ENCODE data around the gene CHCHD3. TPM values are rescaled to one million over a fixed set of nuclear protein-coding genes. Genes with fewer than 3 reads are reported as not detected.

CHCHD3 gene
- polyA plus RNA-seq, 3 donors: 30.5 to 56.7 (median 48.8) TPM

GRCh38 chr7:132956556-132956955, 125.3 kb downstream of the CHCHD3 start:
- 100% methylated on average over 1 of the region's 2 CpGs for WGBS (ENCODE audit: insufficient coverage)
- Histone ChIP-seq H3K4me1 (ENCODE audit: control insufficient read depth in 1 of 2, insufficient read depth in 2 of 2, low read length in 2 of 2) (no peaks in the 10 kb centered on the region), H3K79me2 (ENCODE audit: insufficient read depth, low read length) (no peaks in the 10 kb centered on the region), H3K4me3 (replicated peaks in 1 of 3; ENCODE audit: low read depth in 2 of 3, low read length in 3 of 3) (no peak overlapping the region), H3K27me3 (ENCODE audit: control insufficient read depth in 2 of 2, insufficient read depth in 2 of 2, low read length in 2 of 2) (no peaks in the 10 kb centered on the region), H3K4me2 (replicated peaks; ENCODE audit: extremely low read depth, low read length, poor library complexity, severe bottlenecking) (no peak overlapping the region), H3K27ac (ENCODE audit: low read depth in 1 of 2, low read length in 2 of 2) (no peak overlapping the region), H4K20me1 (ENCODE audit: insufficient read depth, low read length) (no peaks in the 10 kb centered on the region), H3K36me3 (replicated peaks in 1 of 2; ENCODE audit: control insufficient read depth in 1 of 2, insufficient read depth in 2 of 2, low read length in 2 of 2) (peaks cover 2 to 8% of the 10 kb centered on the region in 2 donors), H2AFZ (ENCODE audit: insufficient read depth, low read depth, low read length, poor library complexity, severe bottlenecking) (no peak overlapping the region), H3K9ac (ENCODE audit: insufficient read depth, low read length, poor library complexity, severe bottlenecking) (no peak overlapping the region), H3K9me3 (replicated peaks in 1 of 2; ENCODE audit: control insufficient read depth in 1 of 2, insufficient read depth in 1 of 2, low read length in 2 of 2) (no peaks in the 10 kb centered on the region)
- peaks cover 0 to 1% (median 0%) of the 10 kb centered on the region in 3 donors for H3K27me3 Mint-ChIP-seq (ENCODE audit: low read depth in 3 of 3)
- H3K36me3 Mint-ChIP-seq: peaks cover 13 to 15% of the 10 kb centered on the region in 2 donors
- no peak overlapping the region for H3K27ac Mint-ChIP-seq
- TF ChIP-seq CTCF (IDR thresholded peaks at IDR 0.05): no peak
- no peaks in the 10 kb centered on the region for H3K9me3 Mint-ChIP-seq
- no peaks in the 10 kb centered on the region for H3K4me1 Mint-ChIP-seq
- no peak for DNase-seq
- no peak overlapping the region for H3K4me3 Mint-ChIP-seq
- intact Hi-C loops (cut with micrococcal nuclease): no loop called here

- Mint-ChIP-seq H3K4me3 (no peak overlapping the region), H3K27ac (no peak overlapping the region), H3K27me3 (ENCODE audit: low read depth in 3 of 3) (peaks cover 0 to 1% (median 0%) of the 10 kb centered on the region in 3 donors), H3K4me1 (no peaks in the 10 kb centered on the region), H3K36me3 (peaks cover 3 to 17% of the 10 kb centered on the region in 2 donors), H3K9me3 (no peaks in the 10 kb centered on the region)
- H3K27ac ChIP-seq (ENCODE audit: low read depth in 1 of 2, low read length in 2 of 2): no peak overlapping the region
- no peak overlapping the region for H3K4me3 ChIP-seq (replicated peaks in 1 of 3; ENCODE audit: low read depth in 2 of 3, low read length in 3 of 3)
- no peak for DNase-seq
- H2AFZ ChIP-seq (ENCODE audit: insufficient read depth, low read depth, low read length, poor library complexity, severe bottlenecking): no peak overlapping the region
- H3K27me3 ChIP-seq (ENCODE audit: control insufficient read depth in 2 of 2, insufficient read depth in 2 of 2, low read length in 2 of 2): no peaks in the 10 kb centered on the region
- no peaks in the 10 kb centered on the region for H3K4me1 ChIP-seq (ENCODE audit: control insufficient read depth in 1 of 2, insufficient read depth in 2 of 2, low read length in 2 of 2)
- intact Hi-C loops (cut with micrococcal nuclease): no loop called here
- no peaks in the 10 kb centered on the region for H3K9me3 ChIP-seq (replicated peaks in 1 of 2; ENCODE audit: control insufficient read depth in 1 of 2, insufficient read depth in 1 of 2, low read length in 2 of 2)
- TF ChIP-seq CTCF (IDR thresholded peaks at IDR 0.05): no peak
- H3K79me2 ChIP-seq (ENCODE audit: insufficient read depth, low read length): no peaks in the 10 kb centered on the region
- no peaks in the 10 kb centered on the region for H4K20me1 ChIP-seq (ENCODE audit: insufficient read depth, low read length)
- H3K4me2 ChIP-seq (replicated peaks; ENCODE audit: extremely low read depth, low read length, poor library complexity, severe bottlenecking): no peak overlapping the region
- peaks cover 0 to 11% of the 10 kb centered on the region in 2 donors for H3K36me3 ChIP-seq (replicated peaks in 1 of 2; ENCODE audit: control insufficient read depth in 1 of 2, insufficient read depth in 2 of 2, low read length in 2 of 2)
- H3K9ac ChIP-seq (ENCODE audit: insufficient read depth, low read length, poor library complexity, severe bottlenecking): no peak overlapping the region
- WGBS (ENCODE audit: insufficient coverage): no CpG with 5 or more reads among the region's 2 CpGs
These were observed 128.4 kb downstream of the CHCHD3 start for GRCh38 chr7:132953468-132953867.
